ENCODE measurements around the gene PRUNE2. TPM values are rescaled to one million over a fixed set of nuclear protein-coding genes. Genes with fewer than 3 reads are reported as not detected.

PRUNE2 gene
- total and polyA plus RNA-seq, 2 of the 13 experiments (the other 11 are each of a cell fraction or from before 2014, with no cell fraction given) = 0.02 TPM; not detected in 1

GRCh38 chr9:76904661-76905457 is 1.1 kb downstream of the PRUNE2 start:
- Histone ChIP-seq H3K36me3 (replicated peaks in 1 of 2; ENCODE audit: control insufficient read depth in 1 of 2, insufficient read depth in 2 of 2, low read length in 2 of 2) (no peaks in the 10 kb centered on the region), H3K27me3 (ENCODE audit: control insufficient read depth in 1 of 2, insufficient read depth in 2 of 2, low read length in 2 of 2) (peaks cover 0 to 15% of the 10 kb centered on the region in 2 experiments; a peak in 2 of 5 replicates), H3K27ac (ENCODE audit: extremely low read length, insufficient read depth, low read length) (no peak overlapping the region), H2AFZ (ENCODE audit: low read length) (no peak overlapping the region), H3K79me2 (ENCODE audit: insufficient read depth, low read length) (no peaks in the 10 kb centered on the region), H3K4me1 (ENCODE audit: insufficient read depth, low read length) (no peaks in the 10 kb centered on the region), H3K9ac (ENCODE audit: insufficient read depth, low read depth, low read length) (no peak overlapping the region), H3K4me2 (ENCODE audit: low read depth, low read length) (no peak overlapping the region), H3K9me3 (ENCODE audit: low read length) (no peaks in the 10 kb centered on the region), H3K4me3 (replicated peaks in 1 of 3; ENCODE audit: insufficient read depth in 1 of 3, low read depth in 2 of 3, low read length in 3 of 3) (no peak overlapping the region), H4K20me1 (ENCODE audit: insufficient read depth, low read length) (no peaks in the 10 kb centered on the region)
- intact Hi-C loops (cut with micrococcal nuclease; ENCODE audit: unreplicated experiment) = no loop called here
- 2% methylated on average over 8 of the region's 8 CpGs for WGBS (ENCODE audit: low lambda C conversion rate)
- ChIA-PET CTCF (ENCODE audit: low intra/inter-chr PET ratio, low total read pairs) (no interaction called here), POLR2A (no interaction called here)
- DNase-seq (ENCODE audit: low spot score) (no peak), FAIRE-seq (no peak), ATAC-seq (peak; percentile 52; the same call in 2 of the 3 replicates)
- in situ Hi-C loops (cut with HindIII; ENCODE audit: extremely low pct_ligation_motif_present, low pct_unique_long_range_greater_than_20kb) = no loop called here
- TF ChIP-seq NCOA5 (CRISPR knock-in tag; IDR thresholded peaks at IDR 0.05) (no peak), CCAR2 (optimal IDR thresholded peaks at IDR 0.05; ENCODE audit: low read depth, low read length) (no peak), ZNF878 (CRISPR knock-in tag; IDR thresholded peaks at IDR 0.05) (no peak), ZNF572 (CRISPR knock-in tag; IDR thresholded peaks at IDR 0.05) (no peak), STAT5B (CRISPR knock-in tag; IDR thresholded peaks at IDR 0.05) (no peak), ZNF775 (CRISPR knock-in tag; IDR thresholded peaks at IDR 0.05; ENCODE audit: borderline replicate concordance) (no peak), ZNF318 (CRISPR knock-in tag; IDR thresholded peaks at IDR 0.05) (no peak)
- no TSS peak for BruUV-seq (replicated peaks)

Measured in HepG2 (cell line).